Upper lobe of left lung (tissue), 4 donors: ENCODE results near the gene UGCG.
"Not testable (repeated sequence)": the region's sequence is repeated elsewhere in the genome, so short reads cannot be mapped to it uniquely, and the experiment has no call there.

Experiments
- CTCF ChIP-seq, 6 experiments: fragments of 450-650 bp in 4 of 6; fragments of 200-600 bp in 2 of 6; sonication (generic) in 2 of 6; IDR thresholded peaks; one replicate each; pipeline ENCODE4 v1.5.1; 2016 to 2019; ENCODE audit warnings: antibody characterized with exemption in 6 of 6
- EP300 ChIP-seq, 4 donors: sonication (generic); formaldehyde crosslinking; IDR thresholded peaks; one replicate each; pipeline ENCODE4 v1.5.1; 2017; ENCODE audit warnings: antibody characterized with exemption in 4 of 4, control low read depth in 2 of 4
- POLR2A ChIP-seq, 4 donors: fragments of 450-650 bp; IDR thresholded peaks; one replicate each; pipeline ENCODE4 v1.5.1; 2016 to 2017; ENCODE audit warnings: antibody characterized with exemption in 4 of 4, mild to moderate bottlenecking in 2 of 4

GRCh38 chr9:111960485-111960884 lies 63.9 kb downstream of the UGCG start:
- not testable (repeated sequence) for TF ChIP-seq EP300, CTCF, POLR2A (IDR thresholded peaks at IDR 0.05)
